ENCODE measurements around the gene CERS2. TPM values are rescaled to one million over a fixed set of nuclear protein-coding genes. Genes with fewer than 3 reads are reported as not detected.

CERS2 gene
- total and polyA plus RNA-seq, 10 of the 15 experiments (the other 5 are each of a cell fraction or from before 2014, with no cell fraction given) = 9.2 to 87.9 (median 50.8) TPM

DNA sequence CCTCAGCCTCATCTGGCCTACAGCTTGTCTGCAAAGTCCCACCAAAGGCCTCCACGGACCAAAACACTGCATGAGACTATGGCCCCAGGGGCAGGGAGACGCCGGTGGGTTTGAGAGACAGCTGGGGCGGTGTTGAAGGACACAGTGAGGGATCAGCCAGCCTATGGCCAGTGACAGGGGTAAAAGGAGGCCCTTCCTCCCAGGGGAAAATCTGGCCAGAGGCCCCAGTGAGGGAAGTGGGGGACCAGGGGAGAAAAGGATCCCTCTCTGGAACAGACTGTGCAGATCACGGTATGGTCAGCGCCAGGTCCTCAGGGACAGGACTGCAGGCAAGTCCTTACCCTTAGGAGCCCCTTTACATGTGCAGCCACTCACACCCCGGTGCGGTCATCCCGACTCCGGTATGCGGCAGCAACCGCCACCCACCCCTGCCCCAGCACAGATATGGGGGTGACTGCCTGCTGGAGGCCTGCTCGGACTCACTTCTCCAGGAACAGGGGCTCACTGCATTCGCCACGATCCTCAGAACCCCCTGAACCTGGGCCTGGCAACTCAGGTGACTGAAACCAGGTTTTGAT lies 1.3 kb downstream of the CERS2 start:
- Histone ChIP-seq H3K9ac (ENCODE audit: control insufficient read depth, insufficient read depth, low read length) (peak overlapping the region; percentile 85), H4K20me1 (ENCODE audit: control insufficient read depth, insufficient read depth) (no peaks in the 10 kb centered on the region), H3K4me2 (ENCODE audit: control insufficient read depth, insufficient read depth) (peak overlapping the region; percentile 77), H2AFZ (ENCODE audit: control insufficient read depth, low read depth, low read length) (peak overlapping the region; percentile 75; the same call in 1 of the 2 replicates), H3K9me3 (replicated peaks; ENCODE audit: control insufficient read depth, insufficient read depth, low read length) (no peaks in the 10 kb centered on the region), H3K27me3 (replicated peaks in 1 of 2; ENCODE audit: control insufficient read depth in 2 of 2, insufficient read depth in 2 of 2, low read length in 1 of 2) (no peaks in the 10 kb centered on the region; a peak in 2 of 4 replicates), H3K36me3 (ENCODE audit: control insufficient read depth in 2 of 2, insufficient read depth in 2 of 2, low read length in 1 of 2) (peaks cover 0 to under 1% of the 10 kb centered on the region in 2 experiments; a peak in 2 of 4 replicates), H3K4me3 (peak overlapping the region; percentile 87), H3K79me2 (ENCODE audit: control insufficient read depth, insufficient read depth, low read length) (peaks cover 39% of the 10 kb centered on the region), H3K27ac (ENCODE audit: control insufficient read depth, insufficient read depth) (peak overlapping the region; percentile 75), H3K4me1 (ENCODE audit: control insufficient read depth, insufficient read depth, low read length) (peaks cover 7% of the 10 kb centered on the region; the same call in 1 of the 2 replicates)
- TF ChIP-seq, protein P1, sequence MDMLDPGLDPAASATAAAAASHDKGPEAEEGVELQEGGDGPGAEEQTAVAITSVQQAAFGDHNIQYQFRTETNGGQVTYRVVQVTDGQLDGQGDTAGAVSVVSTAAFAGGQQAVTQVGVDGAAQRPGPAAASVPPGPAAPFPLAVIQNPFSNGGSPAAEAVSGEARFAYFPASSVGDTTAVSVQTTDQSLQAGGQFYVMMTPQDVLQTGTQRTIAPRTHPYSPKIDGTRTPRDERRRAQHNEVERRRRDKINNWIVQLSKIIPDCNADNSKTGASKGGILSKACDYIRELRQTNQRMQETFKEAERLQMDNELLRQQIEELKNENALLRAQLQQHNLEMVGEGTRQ (IDR thresholded peaks at IDR 0.05; ENCODE audit: borderline replicate concordance, low read depth, low read length) = no peak
- TF ChIP-seq, protein P2, sequence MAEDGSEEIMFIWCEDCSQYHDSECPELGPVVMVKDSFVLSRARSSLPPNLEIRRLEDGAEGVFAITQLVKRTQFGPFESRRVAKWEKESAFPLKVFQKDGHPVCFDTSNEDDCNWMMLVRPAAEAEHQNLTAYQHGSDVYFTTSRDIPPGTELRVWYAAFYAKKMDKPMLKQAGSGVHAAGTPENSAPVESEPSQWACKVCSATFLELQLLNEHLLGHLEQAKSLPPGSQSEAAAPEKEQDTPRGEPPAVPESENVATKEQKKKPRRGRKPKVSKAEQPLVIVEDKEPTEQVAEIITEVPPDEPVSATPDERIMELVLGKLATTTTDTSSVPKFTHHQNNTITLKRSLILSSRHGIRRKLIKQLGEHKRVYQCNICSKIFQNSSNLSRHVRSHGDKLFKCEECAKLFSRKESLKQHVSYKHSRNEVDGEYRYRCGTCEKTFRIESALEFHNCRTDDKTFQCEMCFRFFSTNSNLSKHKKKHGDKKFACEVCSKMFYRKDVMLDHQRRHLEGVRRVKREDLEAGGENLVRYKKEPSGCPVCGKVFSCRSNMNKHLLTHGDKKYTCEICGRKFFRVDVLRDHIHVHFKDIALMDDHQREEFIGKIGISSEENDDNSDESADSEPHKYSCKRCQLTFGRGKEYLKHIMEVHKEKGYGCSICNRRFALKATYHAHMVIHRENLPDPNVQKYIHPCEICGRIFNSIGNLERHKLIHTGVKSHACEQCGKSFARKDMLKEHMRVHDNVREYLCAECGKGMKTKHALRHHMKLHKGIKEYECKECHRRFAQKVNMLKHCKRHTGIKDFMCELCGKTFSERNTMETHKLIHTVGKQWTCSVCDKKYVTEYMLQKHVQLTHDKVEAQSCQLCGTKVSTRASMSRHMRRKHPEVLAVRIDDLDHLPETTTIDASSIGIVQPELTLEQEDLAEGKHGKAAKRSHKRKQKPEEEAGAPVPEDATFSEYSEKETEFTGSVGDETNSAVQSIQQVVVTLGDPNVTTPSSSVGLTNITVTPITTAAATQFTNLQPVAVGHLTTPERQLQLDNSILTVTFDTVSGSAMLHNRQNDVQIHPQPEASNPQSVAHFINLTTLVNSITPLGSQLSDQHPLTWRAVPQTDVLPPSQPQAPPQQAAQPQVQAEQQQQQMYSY (CRISPR knock-in tag; IDR thresholded peaks at IDR 0.05) = no peak
- TF ChIP-seq NFYB (IDR thresholded peaks at IDR 0.05; ENCODE audit: insufficient read depth, low read depth, low read length) = no peak
- TF ChIP-seq BMI1 (IDR thresholded peaks at IDR 0.05; ENCODE audit: borderline replicate concordance) = no peak
- TF ChIP-seq, protein P3, sequence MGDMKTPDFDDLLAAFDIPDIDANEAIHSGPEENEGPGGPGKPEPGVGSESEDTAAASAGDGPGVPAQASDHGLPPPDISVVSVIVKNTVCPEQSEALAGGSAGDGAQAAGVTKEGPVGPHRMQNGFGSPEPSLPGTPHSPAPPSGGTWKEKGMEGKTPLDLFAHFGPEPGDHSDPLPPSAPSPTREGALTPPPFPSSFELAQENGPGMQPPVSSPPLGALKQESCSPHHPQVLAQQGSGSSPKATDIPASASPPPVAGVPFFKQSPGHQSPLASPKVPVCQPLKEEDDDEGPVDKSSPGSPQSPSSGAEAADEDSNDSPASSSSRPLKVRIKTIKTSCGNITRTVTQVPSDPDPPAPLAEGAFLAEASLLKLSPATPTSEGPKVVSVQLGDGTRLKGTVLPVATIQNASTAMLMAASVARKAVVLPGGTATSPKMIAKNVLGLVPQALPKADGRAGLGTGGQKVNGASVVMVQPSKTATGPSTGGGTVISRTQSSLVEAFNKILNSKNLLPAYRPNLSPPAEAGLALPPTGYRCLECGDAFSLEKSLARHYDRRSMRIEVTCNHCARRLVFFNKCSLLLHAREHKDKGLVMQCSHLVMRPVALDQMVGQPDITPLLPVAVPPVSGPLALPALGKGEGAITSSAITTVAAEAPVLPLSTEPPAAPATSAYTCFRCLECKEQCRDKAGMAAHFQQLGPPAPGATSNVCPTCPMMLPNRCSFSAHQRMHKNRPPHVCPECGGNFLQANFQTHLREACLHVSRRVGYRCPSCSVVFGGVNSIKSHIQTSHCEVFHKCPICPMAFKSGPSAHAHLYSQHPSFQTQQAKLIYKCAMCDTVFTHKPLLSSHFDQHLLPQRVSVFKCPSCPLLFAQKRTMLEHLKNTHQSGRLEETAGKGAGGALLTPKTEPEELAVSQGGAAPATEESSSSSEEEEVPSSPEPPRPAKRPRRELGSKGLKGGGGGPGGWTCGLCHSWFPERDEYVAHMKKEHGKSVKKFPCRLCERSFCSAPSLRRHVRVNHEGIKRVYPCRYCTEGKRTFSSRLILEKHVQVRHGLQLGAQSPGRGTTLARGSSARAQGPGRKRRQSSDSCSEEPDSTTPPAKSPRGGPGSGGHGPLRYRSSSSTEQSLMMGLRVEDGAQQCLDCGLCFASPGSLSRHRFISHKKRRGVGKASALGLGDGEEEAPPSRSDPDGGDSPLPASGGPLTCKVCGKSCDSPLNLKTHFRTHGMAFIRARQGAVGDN (IDR thresholded peaks at IDR 0.05) = no peak
- no peak for TF ChIP-seq NR2C2 (IDR thresholded peaks at IDR 0.05; ENCODE audit: borderline replicate concordance, control insufficient read depth, insufficient read length, low read depth)
- no peak; a peak in 1 of 4 replicates for TF ChIP-seq BHLHE40 (IDR thresholded peaks at IDR 0.05; ENCODE audit: borderline replicate concordance in 1 of 2, low read depth in 2 of 2, low read length in 1 of 2)
- peak; percentile 23; the same call in 1 of the 2 replicates for TF ChIP-seq RUNX3 (IDR thresholded peaks at IDR 0.05; ENCODE audit: low read length)
- ChIA-PET POLR2A (interaction anchor here (1.0 kb wide), 1 partner anchor 33 kb away, joined by 3 read pairs; the partner anchor contains the start of gene MINDY1), SMC1A (ENCODE audit: uncharacterized antibody, unreplicated experiment) (interaction anchor here (0.6 to 1.4 kb wide), 4 partner anchors 8 to 186 kb away, joined by 3 to 7 read pairs (median 3); no protein-coding TSS in a partner anchor), RAD21 (ENCODE audit: unreplicated experiment) (interaction anchor here (1.7 kb wide), 1 partner anchor 33 kb away, joined by 7 read pairs; the partner anchor contains the start of gene MINDY1), CTCF (interaction anchor here (0.5 to 15.8 kb wide), 3 partner anchors 26 to 483 kb away, joined by 3 to 252 read pairs (median 3); partner anchors contain the start of gene MINDY1)
- peak; percentile 33 for ATAC-seq
- 33% methylated on average over 15 of the region's 15 CpGs for WGBS (ENCODE audit: insufficient coverage, insufficient replicate concordance, low lambda C conversion rate, missing lambda C conversion rate)
- DNase-seq (ENCODE audit: low read depth, low spot score) = no peak
- intact Hi-C loops (cut with micrococcal nuclease; ENCODE audit: unreplicated experiment) (loop anchor here (10.0 kb wide), 2 partner anchors 209 to 349 kb away; partner anchors contain the start of genes CTSS and ENSA), in situ Hi-C loops (cut with MboI) (no loop called here)
- no peak for FAIRE-seq
- BruUV-seq (replicated peaks) = no TSS peak

Measured in GM12878 (cell line).